ENCODE results near the gene LCE1E.

LCE1E gene

DNA sequence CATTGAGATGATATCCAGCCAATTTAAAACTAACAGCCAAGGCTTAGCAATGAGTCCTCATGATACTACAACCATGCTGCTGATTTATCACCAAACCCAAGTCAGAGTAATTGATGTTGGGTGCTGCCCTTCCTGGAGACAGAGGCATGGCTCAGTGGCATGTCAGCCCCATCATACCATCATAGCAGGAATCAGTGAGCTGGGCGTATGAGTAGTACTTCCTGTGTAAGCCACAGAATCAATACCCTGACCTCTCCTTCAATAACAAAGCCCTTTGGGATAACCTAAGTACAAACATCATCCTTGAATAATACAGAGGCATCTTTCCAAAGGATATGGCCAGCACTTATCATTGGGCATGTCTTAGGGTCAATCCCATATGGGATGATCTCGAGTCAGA, 3.0 kb upstream of the LCE1E start:
- no peak for DNase-seq (ENCODE audit: low spot score)

DNA sequence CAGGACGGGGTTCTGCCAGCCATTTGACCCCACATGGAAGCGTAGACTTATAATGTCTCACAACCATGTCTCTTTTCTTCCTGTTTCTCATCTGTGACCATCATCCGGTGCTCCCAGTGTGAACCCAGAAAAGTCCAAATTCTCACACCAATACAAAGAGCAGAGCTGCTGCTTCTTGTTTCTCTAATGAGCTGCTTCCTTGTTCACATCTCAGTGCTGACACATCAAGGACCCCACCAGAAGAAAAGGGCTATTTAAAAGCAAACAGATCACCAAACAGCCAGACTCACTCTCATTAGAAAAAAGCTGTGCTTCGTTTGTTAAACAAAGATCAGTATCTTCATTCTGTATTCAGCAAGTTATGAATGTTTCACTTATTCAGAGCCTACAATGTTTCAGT, 9.6 kb downstream of the LCE1E start:
- DNase-seq (ENCODE audit: low spot score): no peak

DNA sequence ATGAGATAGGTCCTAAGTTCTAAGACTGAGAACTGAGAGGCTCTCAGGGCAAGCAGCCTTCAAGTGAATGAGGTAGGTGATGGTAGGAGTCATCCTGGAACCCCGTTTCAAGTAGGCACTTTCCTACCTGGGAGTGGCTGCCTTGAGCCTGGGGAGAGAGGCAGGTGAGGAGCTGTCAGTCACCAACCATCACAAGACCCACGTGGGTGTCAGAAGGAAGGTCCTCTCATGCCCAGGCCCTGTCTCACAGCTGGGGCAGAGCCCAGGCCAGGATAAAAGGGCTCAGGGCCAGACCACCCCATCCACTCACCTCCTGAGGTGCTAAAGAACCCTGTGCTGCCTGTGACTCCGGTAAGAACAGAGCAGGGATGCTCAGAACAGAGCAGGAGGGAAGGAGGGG, 10.4 kb downstream of the LCE1E start, which contains the start of gene LCE1D:
Gene LCE1D, plus strand, starts transcription at position 301 of the 400 bp plus-strand sequence. CDS start 1,074 bp downstream, outside the sequence.
- no peak for DNase-seq (ENCODE audit: low spot score)

DNA sequence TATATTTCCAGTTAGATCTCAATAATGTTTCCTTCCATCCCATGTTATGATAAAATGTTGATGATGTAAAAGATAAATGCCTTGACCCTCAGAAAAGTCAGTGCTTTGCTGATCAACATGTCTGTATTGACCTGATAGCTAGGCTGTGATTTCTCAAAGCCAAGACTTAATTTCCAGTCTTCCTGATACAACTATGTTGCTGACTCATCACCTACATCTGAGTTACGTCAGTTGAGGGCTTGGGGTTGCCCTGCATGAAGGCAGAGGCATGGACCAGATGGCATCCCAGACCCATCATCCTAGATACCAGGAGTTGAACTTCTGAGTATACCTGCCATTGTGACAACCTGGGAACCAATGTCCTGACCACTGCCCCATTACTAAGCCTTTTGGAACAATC, 15.3 kb downstream of the LCE1E start:
- no peak for DNase-seq (ENCODE audit: low spot score)

DNA sequence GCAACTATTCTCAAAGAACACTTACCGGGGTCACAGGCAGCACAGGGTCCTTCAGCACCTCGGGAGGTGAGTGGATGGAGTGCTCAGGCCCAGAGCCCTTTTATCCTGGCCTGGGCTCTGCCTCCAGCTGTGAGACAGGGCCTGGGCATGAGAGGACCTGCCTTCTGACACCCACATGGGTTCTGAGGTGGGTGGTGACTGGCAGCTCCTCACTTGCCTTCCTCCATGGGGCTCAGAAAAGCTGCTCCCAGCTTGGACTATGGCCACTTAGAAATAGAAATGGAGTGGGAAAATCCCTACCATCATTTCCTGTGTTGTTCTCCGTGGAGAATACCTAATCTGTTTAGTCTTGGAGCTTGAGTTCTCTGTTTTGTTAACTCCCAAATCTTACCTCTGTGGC, 20.5 kb downstream of the LCE1E start, which contains the start of gene LCE1C:
Gene LCE1C, minus strand, starts transcription at position 76 of the 400 bp plus-strand sequence. CDS start 1,173 bp downstream, outside the sequence.
- no peak for DNase-seq (ENCODE audit: low spot score)

DNA sequence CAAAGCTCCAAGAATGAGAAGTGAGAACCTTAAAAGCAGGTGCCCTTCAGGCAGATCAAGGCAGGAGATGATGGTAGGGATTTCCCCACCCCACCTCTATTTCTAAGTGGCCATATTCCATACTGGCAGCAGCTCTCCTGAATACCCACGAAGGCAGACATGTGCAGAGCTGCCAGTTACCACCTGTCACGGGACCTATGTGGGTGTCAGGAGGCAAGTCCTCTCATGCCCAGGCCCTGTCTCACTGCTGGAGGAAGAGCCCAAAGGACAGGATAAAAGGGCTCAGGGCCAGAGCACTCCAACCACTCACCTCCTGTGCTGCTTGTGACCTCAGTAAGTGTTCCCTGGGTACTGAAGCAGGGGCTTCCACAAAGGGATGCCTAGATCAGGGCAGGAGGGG, 25.0 kb downstream of the LCE1E start:
- DNase-seq (ENCODE audit: low spot score): no peak

DNA sequence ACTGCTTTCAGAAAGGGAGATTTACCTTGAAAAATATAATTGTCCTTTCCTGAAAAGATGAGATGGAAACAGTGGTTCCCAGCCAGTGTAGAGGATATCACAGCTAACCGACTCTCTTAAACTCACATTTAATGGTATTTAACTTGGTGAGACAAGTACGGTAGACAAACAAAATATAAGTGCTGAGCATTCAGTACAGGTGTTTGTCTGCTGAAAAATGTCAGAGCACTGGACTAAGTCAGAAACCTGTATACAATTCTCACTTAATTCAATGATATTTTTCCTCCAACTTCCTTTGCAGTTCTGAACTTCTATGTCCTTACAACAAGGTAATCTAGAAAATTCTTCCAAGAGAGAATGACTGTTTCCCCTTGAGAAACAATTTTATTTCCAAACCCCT, 25.6 kb downstream of the LCE1E start, which contains the start of gene LCE1B:
Gene LCE1B, plus strand, starts transcription at position 301 of the 400 bp plus-strand sequence. CDS start 476 bp downstream, outside the sequence.
- no peak for DNase-seq (ENCODE audit: low spot score)

DNA sequence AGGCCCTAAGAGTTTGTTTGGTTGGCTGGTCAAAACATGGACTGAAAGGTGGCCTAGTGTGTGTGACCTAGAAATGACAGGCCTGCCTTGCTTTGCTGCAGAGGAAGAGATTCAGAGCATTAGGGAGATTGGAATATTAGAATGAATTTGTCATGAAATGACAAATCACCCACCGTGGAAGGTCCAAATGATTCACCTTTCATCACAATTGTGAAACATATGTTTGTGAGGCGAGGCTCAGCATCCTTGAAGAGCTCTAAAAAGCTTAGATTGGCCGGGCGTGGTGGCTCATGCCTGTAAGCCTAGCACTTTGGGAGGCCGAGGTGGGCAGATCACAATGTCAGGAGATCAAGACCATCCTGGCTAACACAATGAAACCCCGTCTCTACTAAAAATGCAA, 31.3 kb downstream of the LCE1E start:
- no peak for DNase-seq (ENCODE audit: low spot score)

DNA sequence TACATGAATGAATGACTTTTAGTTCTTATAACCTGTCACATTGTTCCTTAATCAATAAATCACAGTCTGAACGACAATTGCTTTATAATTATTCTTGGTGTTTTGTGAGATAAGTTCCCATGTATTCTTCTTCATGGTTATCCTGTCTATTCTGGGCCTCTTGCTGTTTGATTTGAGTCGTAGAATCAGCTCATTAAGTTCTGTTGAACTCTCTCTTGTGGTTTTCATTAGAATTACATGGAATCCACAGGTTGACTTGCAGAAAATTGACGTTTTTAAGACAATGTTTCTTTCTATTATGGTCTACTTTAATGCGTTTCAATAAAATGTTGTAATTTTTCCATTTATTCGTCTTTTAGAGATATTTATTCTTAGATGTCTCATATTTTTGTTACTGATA, 37.2 kb downstream of the LCE1E start:
- DNase-seq (ENCODE audit: low spot score): no peak

DNA sequence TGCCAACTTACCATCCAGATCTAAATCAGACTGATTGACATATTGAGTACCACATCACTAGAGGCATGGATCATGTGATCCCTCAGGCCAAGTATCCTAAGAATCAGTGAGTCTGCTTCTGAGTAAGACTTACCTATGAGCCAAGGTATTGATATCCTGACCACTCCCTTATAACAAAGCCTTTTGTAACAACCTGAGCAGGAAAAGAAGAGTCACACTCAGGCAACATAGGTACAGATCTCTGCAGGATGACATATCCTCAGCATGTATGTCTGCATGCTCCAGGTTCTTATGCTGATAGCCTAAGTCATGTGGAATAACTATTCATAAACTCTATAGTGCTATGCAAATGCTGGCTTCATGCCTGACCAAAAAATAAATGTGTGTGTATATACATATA, 38.9 kb downstream of the LCE1E start:
- no peak for DNase-seq (ENCODE audit: low spot score)

DNA sequence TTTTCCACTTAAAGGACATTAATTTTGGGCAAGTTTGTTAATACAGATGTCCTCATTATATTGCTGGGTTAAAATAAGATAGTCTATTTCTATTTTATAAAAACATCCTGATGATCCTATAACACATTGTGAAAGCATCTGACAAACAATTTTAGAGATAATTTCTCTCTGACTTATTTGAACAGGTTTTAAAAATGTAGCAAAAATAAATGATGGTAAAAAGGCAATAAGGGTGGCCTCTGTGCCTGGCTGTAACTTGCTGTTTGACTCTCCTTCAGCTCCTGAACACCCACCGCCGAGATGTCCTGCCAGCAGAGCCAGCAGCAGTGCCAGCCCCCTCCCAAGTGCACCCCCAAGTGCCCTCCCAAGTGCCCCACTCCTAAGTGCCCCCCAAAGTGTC, 41.1 kb downstream of the LCE1E start, which contains the start of gene LCE1A:
Gene LCE1A, plus strand, starts transcription at position 301 of the 400 bp plus-strand sequence. Its CDS starts 0 bp downstream, at position 301.
- no peak for DNase-seq (ENCODE audit: low spot score)

DNA sequence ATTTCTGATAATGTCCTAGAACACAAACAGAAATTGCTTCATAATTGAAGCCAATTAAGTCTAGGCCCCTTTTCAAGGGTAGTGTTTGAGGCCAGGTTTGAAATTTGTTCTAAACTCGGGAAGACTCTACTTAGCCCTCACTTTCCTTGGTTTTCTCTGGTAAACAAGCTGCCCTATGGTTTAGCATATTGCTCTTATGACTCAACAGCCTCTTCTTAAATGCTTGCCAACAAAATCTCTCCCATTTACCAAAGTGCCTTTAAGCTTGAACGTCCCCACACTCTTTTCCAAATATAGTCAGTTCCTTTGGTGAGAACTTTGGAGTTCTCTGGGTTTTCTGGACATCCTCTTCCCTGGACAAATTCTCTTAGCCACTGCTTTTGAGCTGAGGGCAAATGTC, 50.8 kb downstream of the LCE1E start:
- DNase-seq (ENCODE audit: low spot score): no peak
